ENCODE data around the gene TRIM62. TPM values are rescaled to one million over a fixed set of nuclear protein-coding genes. Genes with fewer than 3 reads are reported as not detected.

Gene TRIM62
- total and polyA plus RNA-seq, 3 donors from 2014 or later = 6.0 to 8.8 (median 6.2) TPM

- DNase-seq = no peak
- intact Hi-C loops (cut with DNase I; ENCODE audit: low total_unique reads) = no loop called here
- Histone ChIP-seq H3K27me3 (no peaks in the 10 kb centered on the region), H3K27ac (no peak overlapping the region), H3K36me3 (ENCODE audit: low read depth, missing control alignments) (no peaks in the 10 kb centered on the region), H3K9me3 (no peaks in the 10 kb centered on the region), H3K4me3 (no peak overlapping the region), H3K4me1 (peaks cover 18% of the 10 kb centered on the region)
- TF ChIP-seq CTCF (IDR thresholded peaks at IDR 0.05) (no peak), POLR2A (IDR thresholded peaks at IDR 0.05) (no peak)
- WGBS, 2 donors = 83 to 91% methylated on average over 3 of the region's 3 CpGs
Measured at GRCh38 chr1:33148615-33149014, 33.2 kb downstream of the TRIM62 start.

- intact Hi-C loops (cut with DNase I; ENCODE audit: low total_unique reads) = no loop called here
- DNase-seq = no peak
Measured at GRCh38 chr1:33147997-33148314, 33.9 kb downstream of the TRIM62 start.

GRCh38 chr1:33147275-33147996 lies 34.4 kb downstream of the TRIM62 start:
- intact Hi-C loops (cut with DNase I; ENCODE audit: low total_unique reads) = no loop called here
- Histone ChIP-seq H3K4me3 (no peak overlapping the region), H3K9me3 (no peaks in the 10 kb centered on the region), H3K27ac (no peak overlapping the region), H3K36me3 (ENCODE audit: low read depth, missing control alignments) (no peaks in the 10 kb centered on the region), H3K4me1 (peaks cover 14% of the 10 kb centered on the region), H3K27me3 (no peaks in the 10 kb centered on the region)
- DNase-seq = no peak
- TF ChIP-seq POLR2A (IDR thresholded peaks at IDR 0.05) (no peak), CTCF (IDR thresholded peaks at IDR 0.05) (no peak)
- WGBS, 2 donors = 91 to 97% methylated on average over 8 to 30 of the region's 30 CpGs

More at GRCh38 chr1:33147997-33148314, 33.9 kb downstream of the TRIM62 start:
- Histone ChIP-seq H3K27me3 (no peaks in the 10 kb centered on the region), H3K4me3 (no peak overlapping the region), H3K36me3 (ENCODE audit: low read depth, missing control alignments) (no peaks in the 10 kb centered on the region), H3K4me1 (peaks cover 17% of the 10 kb centered on the region), H3K27ac (no peak overlapping the region), H3K9me3 (no peaks in the 10 kb centered on the region)
- TF ChIP-seq CTCF (IDR thresholded peaks at IDR 0.05) = no peak
- TF ChIP-seq POLR2A (IDR thresholded peaks at IDR 0.05) = no peak
- WGBS, 2 donors = 79% methylated on average over 3 of the region's 3 CpGs

- H3K9me3 ChIP-seq = no peaks in the 10 kb centered on the region
- H3K4me1 ChIP-seq = peaks cover 8% of the 10 kb centered on the region
- TF ChIP-seq POLR2A (IDR thresholded peaks at IDR 0.05) (no peak), CTCF (IDR thresholded peaks at IDR 0.05) (no peak)
- no peak overlapping the region for H3K4me3 ChIP-seq
- no peak overlapping the region for H3K27ac ChIP-seq
- no peak for DNase-seq
- 93 to 100% methylated on average over 3 of the region's 3 CpGs for WGBS, 2 donors
- no peaks in the 10 kb centered on the region for H3K36me3 ChIP-seq (ENCODE audit: low read depth, missing control alignments)
- no peaks in the 10 kb centered on the region for H3K27me3 ChIP-seq
- intact Hi-C loops (cut with DNase I; ENCODE audit: low total_unique reads) = no loop called here
Measured at GRCh38 chr1:33146003-33146402, 35.8 kb downstream of the TRIM62 start.

GRCh38 chr1:33143698-33144097 lies 38.1 kb downstream of the TRIM62 start:
- 71 to 72% methylated on average over 2 of the region's 2 CpGs for WGBS, 2 donors

More at GRCh38 chr1:33143698-33144097, 38.1 kb downstream of the TRIM62 start:
- Histone ChIP-seq H3K27ac (no peak overlapping the region), H3K4me1 (peaks cover 8% of the 10 kb centered on the region), H3K36me3 (ENCODE audit: low read depth, missing control alignments) (no peaks in the 10 kb centered on the region), H3K27me3 (no peaks in the 10 kb centered on the region), H3K9me3 (no peaks in the 10 kb centered on the region), H3K4me3 (no peak overlapping the region)
- intact Hi-C loops (cut with DNase I; ENCODE audit: low total_unique reads) = no loop called here
- no peak for DNase-seq
- TF ChIP-seq POLR2A (IDR thresholded peaks at IDR 0.05) = no peak
- no peak for TF ChIP-seq CTCF (IDR thresholded peaks at IDR 0.05)

Data from testis (tissue), 3 donors.